Naive thymus-derived CD4-positive, alpha-beta T cell (primary cell): ENCODE results near the gene TEKTIP1. TPM values are rescaled to one million over a fixed set of nuclear protein-coding genes. Genes with fewer than 3 reads are reported as not detected.

Experiments used
- ATAC-seq: fragments of 150-1000 bp; cut with Tn5 transposase; 2 replicates; pipeline ENCODE4 v1.10.0; 2021; ENCODE audit warnings: mild to moderate bottlenecking, moderate library complexity
- CTCF ChIA-PET: fragments of 350-600 bp; sonication (Branson Sonifier 250); formaldehyde crosslinking; loops from one replicate; lab custom pipeline; 2021; ENCODE audit warnings: antibody characterized with exemption; lab: Charles Lee
- POLR2A ChIA-PET: fragments of 350-600 bp; sonication (Branson Sonifier 250); formaldehyde crosslinking; loops from one replicate; lab custom pipeline; 2021; ENCODE audit warnings: antibody characterized with exemption, inconsistent platforms; lab: Charles Lee
- DNase-seq, 9 donors: peaks; one replicate each; pipeline versions ENCODE4 v3.0.0 to v3.0.0-alpha.2; 2020 to 2022; ENCODE audit warnings: mixed read lengths in 1 of 9
- H3K27ac ChIP-seq: one replicate; pipeline ENCODE4 v1.7.0; 2013; ENCODE audit warnings: mild to moderate bottlenecking, low read depth, low read length, moderate library complexity
- H3K27me3 ChIP-seq, 2 donors: one replicate each; pipeline ENCODE4 v1.7.0; 2013; ENCODE audit warnings: low read length in 2 of 2, mild to moderate bottlenecking in 2 of 2, moderate library complexity in 2 of 2; ENCODE audit not compliant: control insufficient read depth in 2 of 2, insufficient read depth in 2 of 2
- H3K36me3 ChIP-seq, 3 experiments: 1 replicate in 2 of 3; 2 replicates in 1 of 3; pipeline ENCODE4 v1.7.0; 2013; ENCODE audit warnings: low read length in 3 of 3, mild to moderate bottlenecking in 3 of 3, moderate library complexity in 1 of 3; ENCODE audit not compliant: insufficient read depth in 3 of 3, control insufficient read depth in 2 of 3
- H3K4me1 ChIP-seq, 2 donors: one replicate each; pipeline ENCODE4 v1.7.0; 2013; ENCODE audit warnings: low read length in 2 of 2, mild to moderate bottlenecking in 2 of 2, moderate library complexity in 1 of 2; ENCODE audit not compliant: control insufficient read depth in 2 of 2, insufficient read depth in 2 of 2
- H3K4me3 ChIP-seq: 2 replicates; pipeline ENCODE4 v1.7.0; 2013; ENCODE audit warnings: mild to moderate bottlenecking, low read length
- H3K9me3 ChIP-seq, 3 experiments: 1 replicate in 2 of 3; 2 replicates in 1 of 3; pipeline ENCODE4 v1.7.0; 2013; ENCODE audit warnings: low read length in 3 of 3; ENCODE audit not compliant: control insufficient read depth in 2 of 3
- H3K27ac Mint-ChIP-seq, 9 donors: one replicate each; pipeline ENCODE4 v1.8.0; 2020 to 2022; ENCODE audit warnings: mixed read lengths in 9 of 9, mild to moderate bottlenecking in 8 of 9, moderate library complexity in 5 of 9, inconsistent platforms in 2 of 9
- H3K27me3 Mint-ChIP-seq, 5 donors: one replicate each; pipeline ENCODE4 v1.8.0; 2021 to 2022; ENCODE audit warnings: mixed read lengths in 5 of 5, mild to moderate bottlenecking in 1 of 5
- H3K36me3 Mint-ChIP-seq, 5 donors: one replicate each; pipeline ENCODE4 v1.8.0; 2020 to 2022; ENCODE audit warnings: mixed read lengths in 5 of 5, mild to moderate bottlenecking in 3 of 5, inconsistent platforms in 1 of 5
- H3K4me1 Mint-ChIP-seq, 7 donors: one replicate each; pipeline ENCODE4 v1.8.0; 2020 to 2022; ENCODE audit warnings: mixed read lengths in 7 of 7, mild to moderate bottlenecking in 3 of 7, inconsistent platforms in 1 of 7
- H3K4me3 Mint-ChIP-seq, 10 donors: one replicate each; pipeline ENCODE4 v1.8.0; 2020 to 2022; ENCODE audit warnings: mild to moderate bottlenecking in 10 of 10, mixed read lengths in 10 of 10, moderate library complexity in 6 of 10, inconsistent platforms in 2 of 10
- H3K9me3 Mint-ChIP-seq, 11 donors: one replicate each; pipeline ENCODE4 v1.8.0; 2020 to 2022; ENCODE audit warnings: mixed read lengths in 11 of 11, mild to moderate bottlenecking in 4 of 11, inconsistent platforms in 1 of 11, moderate library complexity in 1 of 11
- intact Hi-C, 2 donors: fragments of 100-400 bp; cut with micrococcal nuclease; formaldehyde crosslinking; loops; one replicate each; pipeline ENCODE4 v1.15.1; 2023
- polyA plus RNA-seq, 2 donors: library from polyadenylated mRNA; unstranded; fragments of 300-500 nt; fragmentation: Illumina TruSeq; gene quantifications; one replicate each; pipeline ENCODE4 v1.2.3, GENCODE V29; 2021
- total RNA-seq, 6 experiments: library from RNA in 5 of 6; stranded (reverse) in 5 of 6; gene quantifications; 1 replicate in 5 of 6; 2 replicates in 1 of 6; pipeline ENCODE4 v1.2.3 and lab custom pipeline; 2021 to 2026

Gene TEKTIP1
- total and polyA plus RNA-seq, 7 experiments from 2014 or later: 5.6 to 11.5 (median 10.6) TPM; not detected in 2

DNA sequence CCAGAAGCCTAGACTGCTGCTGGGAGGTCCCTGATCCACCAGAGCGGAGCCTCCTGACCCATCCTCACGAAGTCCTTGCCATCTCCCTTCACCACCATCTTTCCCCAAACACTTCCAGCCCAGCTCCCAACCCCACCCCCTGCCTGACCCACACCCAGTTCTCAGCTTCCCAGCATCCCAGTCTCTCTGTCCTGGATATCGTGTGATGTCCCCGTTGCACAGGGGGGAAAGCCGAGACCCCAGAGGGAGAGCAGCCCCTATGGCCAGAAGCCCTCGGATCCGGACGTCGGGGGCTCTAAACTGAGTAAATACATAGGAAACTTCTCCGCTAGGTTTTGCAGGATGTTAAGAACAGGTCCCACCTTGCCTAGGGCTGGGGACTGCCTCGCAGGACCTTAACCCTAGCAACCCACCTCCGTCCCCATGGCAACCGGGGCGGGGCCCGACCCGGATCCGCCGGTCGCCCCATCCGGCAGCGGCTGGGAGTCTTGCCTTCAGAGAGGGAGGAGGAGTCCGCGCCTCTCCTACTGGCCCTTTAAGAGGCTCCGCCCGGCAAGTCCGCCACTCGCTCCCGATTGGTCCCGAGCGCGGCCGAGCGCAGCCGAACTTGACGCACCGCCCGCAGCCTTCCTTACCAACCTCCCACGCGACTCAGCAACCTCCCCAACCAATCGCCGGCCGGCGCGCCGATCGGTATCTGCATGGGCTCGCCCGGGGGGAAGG, 33.3 kb downstream of the TEKTIP1 start:
- no peaks in the 10 kb centered on the region for H3K27me3 ChIP-seq
- ChIA-PET CTCF (no interaction called here), POLR2A (interaction anchor here (3.0 kb wide), 1 partner anchor 15 kb away, joined by 15 read pairs; the partner anchor contains the start of gene MFSD12)
- ATAC-seq: peak; percentile 96
- H3K9me3 ChIP-seq: no peaks in the 10 kb centered on the region
- Mint-ChIP-seq H3K9me3 (no peaks in the 10 kb centered on the region), H3K36me3 (peaks cover 0 to 8% (median 6%) of the 10 kb centered on the region in 5 donors), H3K27me3 (no peaks in the 10 kb centered on the region), H3K4me1 (peaks cover 11 to 29% (median 14%) of the 10 kb centered on the region in 7 donors), H3K27ac (peak overlapping the region in 8 of 9 donors; percentile 30 to 84 (median 61)), H3K4me3 (peak overlapping the region; percentile 72 to 91 (median 82))
- peaks cover 0 to 12% (median 4%) of the 10 kb centered on the region in 3 experiments for H3K36me3 ChIP-seq
- peaks cover 12 to 13% of the 10 kb centered on the region in 2 donors for H3K4me1 ChIP-seq
- peak; percentile 94 to 99 (median 98) for DNase-seq
- intact Hi-C loops: loop anchor here (1.0 to 5.0 kb wide), 6 partner anchors 14 to 191 kb away; partner anchors contain the start of genes MFSD12 (in 2 of the 2), MRPL54 (in 2 of the 2), FZR1 (in 1 of the 2) and TBXA2R (in 1 of the 2)
- peak overlapping the region; percentile 75 for H3K4me3 ChIP-seq
- H3K27ac ChIP-seq: peak overlapping the region; percentile 62

DNA sequence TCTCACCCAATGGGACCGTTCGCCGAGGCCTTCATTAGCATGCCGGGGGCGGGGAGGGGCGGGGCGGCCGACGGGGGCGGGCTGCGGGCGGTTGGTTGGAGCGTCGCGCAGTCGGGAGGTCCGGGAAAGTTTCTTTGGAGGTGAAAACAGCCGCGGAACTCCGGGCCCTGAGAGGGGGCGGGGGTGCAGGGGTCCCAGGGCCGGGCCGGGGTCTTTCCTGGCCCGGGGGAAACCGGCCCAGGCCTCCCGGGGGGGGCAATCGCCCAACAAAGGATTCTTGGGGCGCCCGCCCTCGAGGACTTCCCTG, 33.8 kb downstream of the TEKTIP1 start, which contains the start of gene HMG20B:
Gene HMG20B (plus strand): TSS at position 90 of the 307 bp plus-strand sequence. CDS start 366 bp downstream, outside the sequence.
- DNase-seq (no peak), ATAC-seq (peak; percentile 0)
- peaks cover 0 to 8% (median 6%) of the 10 kb centered on the region in 5 donors for H3K36me3 Mint-ChIP-seq
- H3K4me3 ChIP-seq: peak within 1 kb of the TSS; percentile 75
- no peaks in the 10 kb centered on the region for H3K27me3 Mint-ChIP-seq
- peaks cover 0 to 12% (median 4%) of the 10 kb centered on the region in 3 experiments for H3K36me3 ChIP-seq
- H3K4me1 Mint-ChIP-seq: peaks cover 11 to 29% (median 14%) of the 10 kb centered on the region in 7 donors
- no peaks in the 10 kb centered on the region for H3K9me3 Mint-ChIP-seq
- H3K9me3 ChIP-seq: no peaks in the 10 kb centered on the region
- CTCF ChIA-PET: no interaction called here
- H3K27ac ChIP-seq: peak within 1 kb of the TSS; percentile 74
- H3K4me1 ChIP-seq: peaks cover 12 to 13% of the 10 kb centered on the region in 2 donors
- POLR2A ChIA-PET: interaction anchor here (1.4 kb wide), 1 partner anchor 190 kb away, joined by 3 read pairs; the partner anchor contains the start of gene MRPL54
- H3K27ac Mint-ChIP-seq: peak within 1 kb of the TSS in 8 of 9 donors; percentile 46 to 84 (median 73)
- peak within 1 kb of the TSS; percentile 72 to 91 (median 82) for H3K4me3 Mint-ChIP-seq
- H3K27me3 ChIP-seq: no peaks in the 10 kb centered on the region
- intact Hi-C loops: loop anchor here (1.0 to 5.0 kb wide), 6 partner anchors 13 to 190 kb away; partner anchors contain the start of genes FZR1 (in 2 of the 2), MFSD12 (in 2 of the 2), MRPL54 (in 2 of the 2) and TBXA2R (in 1 of the 2)

GRCh38 chr19:3573162-3573857, 34.3 kb downstream of the TEKTIP1 start:
- Mint-ChIP-seq H3K9me3 (no peaks in the 10 kb centered on the region), H3K27me3 (no peaks in the 10 kb centered on the region), H3K36me3 (peaks cover 0 to 8% (median 6%) of the 10 kb centered on the region in 5 donors), H3K4me1 (peaks cover 11 to 29% (median 14%) of the 10 kb centered on the region in 7 donors), H3K27ac (peak overlapping the region in 3 of 9 donors; percentile 52 to 80 (median 58)), H3K4me3 (peak overlapping the region; percentile 49 to 91 (median 81))
- no peaks in the 10 kb centered on the region for H3K27me3 ChIP-seq
- POLR2A ChIA-PET: interaction anchor here (0.6 to 1.9 kb wide), 5 partner anchors 12 to 189 kb away, joined by 3 to 9 read pairs (median 5); partner anchors contain the start of genes GIPC3, MFSD12 and MRPL54
- peak overlapping the region; percentile 74 for H3K27ac ChIP-seq
- DNase-seq (peak in 1 of 9 donors; percentile 20), ATAC-seq (no peak)
- intact Hi-C loops: loop anchor here (1.0 to 5.0 kb wide), 3 partner anchors 34 to 189 kb away; partner anchors contain the start of genes MRPL54 (in 2 of the 2), FZR1 (in 1 of the 2) and TBXA2R (in 1 of the 2)
- no peaks in the 10 kb centered on the region for H3K9me3 ChIP-seq
- peak overlapping the region; percentile 71 for H3K4me3 ChIP-seq
- CTCF ChIA-PET: interaction anchor here (0.6 to 1.1 kb wide), 2 partner anchors 29 to 115 kb away, joined by 4 read pairs; no protein-coding TSS in a partner anchor
- H3K36me3 ChIP-seq: peaks cover 0 to 12% (median 4%) of the 10 kb centered on the region in 3 experiments
- H3K4me1 ChIP-seq: peaks cover 12 to 13% of the 10 kb centered on the region in 2 donors

GRCh38 chr19:3573858-3574637, 35.1 kb downstream of the TEKTIP1 start:
- H3K27me3 Mint-ChIP-seq: no peaks in the 10 kb centered on the region
- Histone ChIP-seq H3K9me3 (no peaks in the 10 kb centered on the region), H3K4me3 (peak overlapping the region; percentile 71), H3K36me3 (peaks cover 0 to 15% (median 4%) of the 10 kb centered on the region in 3 experiments), H3K27ac (peak overlapping the region; percentile 74), H3K27me3 (no peaks in the 10 kb centered on the region), H3K4me1 (peaks cover 12 to 13% of the 10 kb centered on the region in 2 donors)
- DNase-seq (peak; percentile 59 to 93 (median 67)), ATAC-seq (peak; percentile 54)
- peak overlapping the region in 6 of 9 donors; percentile 36 to 83 (median 62) for H3K27ac Mint-ChIP-seq
- H3K4me3 Mint-ChIP-seq: peak overlapping the region; percentile 49 to 91 (median 81)
- peaks cover 0 to 8% (median 6%) of the 10 kb centered on the region in 5 donors for H3K36me3 Mint-ChIP-seq
- intact Hi-C loops: loop anchor here (1.0 to 5.0 kb wide), 3 partner anchors 33 to 189 kb away; partner anchors contain the start of genes MRPL54 (in 2 of the 2), FZR1 (in 1 of the 2) and TBXA2R (in 1 of the 2)
- no peaks in the 10 kb centered on the region for H3K9me3 Mint-ChIP-seq
- H3K4me1 Mint-ChIP-seq: peaks cover 11 to 29% (median 14%) of the 10 kb centered on the region in 7 donors
- ChIA-PET POLR2A (interaction anchor here (0.5 to 1.9 kb wide), 7 partner anchors 11 to 188 kb away, joined by 3 to 9 read pairs (median 3); partner anchors contain the start of genes GIPC3, MFSD12 and MRPL54), CTCF (interaction anchor here (0.6 to 1.1 kb wide), 2 partner anchors 29 to 114 kb away, joined by 4 read pairs; no protein-coding TSS in a partner anchor)

GRCh38 chr19:3575260-3575741, 36.3 kb downstream of the TEKTIP1 start:
- POLR2A ChIA-PET: interaction anchor here (0.6 to 1.0 kb wide), 3 partner anchors 9 to 332 kb away, joined by 3 to 4 read pairs (median 3); no protein-coding TSS in a partner anchor
- Mint-ChIP-seq H3K27me3 (no peaks in the 10 kb centered on the region), H3K9me3 (no peaks in the 10 kb centered on the region), H3K36me3 (peaks cover 0 to 8% (median 6%) of the 10 kb centered on the region in 5 donors), H3K4me1 (peaks cover 11 to 29% (median 14%) of the 10 kb centered on the region in 7 donors), H3K4me3 (peak overlapping the region in 8 of 10 donors; percentile 9 to 73 (median 38)), H3K27ac (peak overlapping the region in 2 of 9 donors; percentile 52 to 57)
- H3K4me3 ChIP-seq: no peak overlapping the region
- H3K27me3 ChIP-seq: no peaks in the 10 kb centered on the region
- DNase-seq (peak in 2 of 9 donors; percentile 24 to 32), ATAC-seq (no peak)
- H3K36me3 ChIP-seq: peaks cover 0 to 15% (median 4%) of the 10 kb centered on the region in 3 experiments
- CTCF ChIA-PET: interaction anchor here (0.6 to 0.9 kb wide), 2 partner anchors 13 to 14 kb away, joined by 3 to 4 read pairs; no protein-coding TSS in a partner anchor
- H3K9me3 ChIP-seq: no peaks in the 10 kb centered on the region
- intact Hi-C loops: no loop called here
- no peak overlapping the region for H3K27ac ChIP-seq
- peaks cover 12 to 13% of the 10 kb centered on the region in 2 donors for H3K4me1 ChIP-seq
